Spleen (tissue), 11 donors: ENCODE measurements around the gene UAP1. TPM values are rescaled to one million over a fixed set of nuclear protein-coding genes. Genes with fewer than 3 reads are reported as not detected.

ENCODE experiments used
- DNase-seq: peaks from one replicate; pipeline ENCODE4 v3.0.0-alpha.2; 2020
- H3K27ac ChIP-seq, 8 donors: fragments of 200-600 bp; sonication (generic) in 7 of 8; 1 replicate in 4 of 8; 2 replicates in 4 of 8; pipeline versions ENCODE4 v1.5.0 to v1.8.0; 2016 to 2021; ENCODE audit warnings: inconsistent platforms in 4 of 8, mild to moderate bottlenecking in 4 of 8, moderate library complexity in 1 of 8
- H3K27me3 ChIP-seq, 7 donors: fragments of 200-600 bp; sonication (generic) in 6 of 7; replicated peaks in 1 of 7; 1 replicate in 4 of 7; 2 replicates in 3 of 7; pipeline versions ENCODE4 v1.5.0 to v1.8.0; 2016 to 2021; ENCODE audit warnings: inconsistent platforms in 3 of 7, mild to moderate bottlenecking in 1 of 7
- H3K36me3 ChIP-seq, 6 donors: fragments of 200-600 bp; sonication (generic) in 5 of 6; 1 replicate in 4 of 6; 2 replicates in 2 of 6; pipeline versions ENCODE4 v1.5.0 to v1.8.0; 2016 to 2021; ENCODE audit warnings: inconsistent platforms in 2 of 6
- H3K4me1 ChIP-seq, 6 donors: fragments of 200-600 bp; sonication (generic) in 5 of 6; 1 replicate in 3 of 6; 2 replicates in 3 of 6; pipeline versions ENCODE4 v1.5.0 to v1.8.0; 2016 to 2021; ENCODE audit warnings: inconsistent platforms in 3 of 6
- H3K4me3 ChIP-seq, 8 donors: fragments of 200-600 bp; sonication (generic) in 7 of 8; 1 replicate in 4 of 8; 2 replicates in 4 of 8; pipeline versions ENCODE4 v1.5.0 to v1.8.0; 2016 to 2021; ENCODE audit warnings: inconsistent platforms in 4 of 8, mild to moderate bottlenecking in 4 of 8, moderate library complexity in 2 of 8
- H3K9me3 ChIP-seq, 8 donors: fragments of 200-600 bp; sonication (generic) in 7 of 8; 1 replicate in 4 of 8; 2 replicates in 4 of 8; pipeline versions ENCODE4 v1.5.0 to v1.8.0; 2016 to 2021; ENCODE audit warnings: inconsistent platforms in 4 of 8
- POLR2A ChIP-seq, 3 donors: fragments of 450-650 bp; IDR thresholded peaks; one replicate each; pipeline ENCODE4 v1.5.1; 2017; ENCODE audit warnings: antibody characterized with exemption in 3 of 3, mild to moderate bottlenecking in 1 of 3
- POLR2AphosphoS5 ChIP-seq, 3 donors: sonication (generic); formaldehyde crosslinking; IDR thresholded peaks; one replicate each; pipeline ENCODE4 v1.5.1; 2017; ENCODE audit warnings: antibody characterized with exemption in 3 of 3
- WGBS, 5 donors: extraction: QIAGEN DNeasy Blood & Tissue Kit in 3 of 5; methylation state at CpG; one replicate each; pipeline versions ENCODE4 v1.1.5 to v1.1.7; 2013 to 2018; 5-methylcytosine and 5-hydroxymethylcytosine counted together
- intact Hi-C: fragments of 100-400 bp; cut with DNase I; formaldehyde crosslinking; loops from one replicate; pipeline ENCODE4 v1.15.0; 2023; ENCODE audit warnings: low total_unique reads
- polyA plus RNA-seq, 3 donors: library from polyadenylated mRNA; stranded (reverse); fragments of 200-250 nt; gene quantifications; one replicate each; pipeline ENCODE4 v1.2.1, GENCODE V29; 2013
- total RNA-seq, 7 donors: library from RNA; depleted of rRNA in 3 of 7; stranded (reverse); fragments of >200 nt in 3 of 7; fragmentation: NEBNext Ultra II Directional in 4 of 7; extraction: Animal tissue kit (Norgen Biotek cat#: 25700) in 4 of 7; gene quantifications; one replicate each; pipeline versions ENCODE4 v1.1.0 to v1.2.1, GENCODE V29; 2016 to 2021
- TF ChIP-seq, protein P1 (sequence below), 11 experiments: fragments of 200-600 bp in 7 of 11; fragments of 450-650 bp in 4 of 11; sonication (generic) in 4 of 11; IDR thresholded peaks in 8 of 11; conservative IDR thresholded peaks in 3 of 11; 1 replicate in 7 of 11; 2 replicates in 4 of 11; pipeline versions ENCODE4 v1.4.0 to v1.8.0; 2016 to 2021; ENCODE audit warnings: antibody characterized with exemption in 11 of 11, inconsistent platforms in 4 of 11, mild to moderate bottlenecking in 1 of 11
- donor health status: healthy with polysubstance abuse.
- donor health status: DM: no; HTN: no; CAD: no; lungs with moderate emphysema.
- donor health status: DM: no; HTN: no; CAD: no.
- donor health status: Bipolar disorder and iron deficiency.
- donor health status: healthy.
- donor health status: DM: no; HTN: no; CAD: no.
- donor health status: DM: yes; HTN: yes; CAD: no.

The UAP1 gene
- total and polyA plus RNA-seq, 10 donors = 13.1 to 48.3 (median 21.2) TPM

GRCh38 chr1:162554258-162554657 is 7.3 kb upstream of the UAP1 start:
- Histone ChIP-seq H3K27ac (no peak overlapping the region), H3K36me3 (no peaks in the 10 kb centered on the region), H3K4me3 (no peak overlapping the region), H3K4me1 (no peaks in the 10 kb centered on the region), H3K27me3 (no peaks in the 10 kb centered on the region), H3K9me3 (no peaks in the 10 kb centered on the region)
- DNase-seq = no peak
- intact Hi-C loops = no loop called here
- TF ChIP-seq, protein P1, sequence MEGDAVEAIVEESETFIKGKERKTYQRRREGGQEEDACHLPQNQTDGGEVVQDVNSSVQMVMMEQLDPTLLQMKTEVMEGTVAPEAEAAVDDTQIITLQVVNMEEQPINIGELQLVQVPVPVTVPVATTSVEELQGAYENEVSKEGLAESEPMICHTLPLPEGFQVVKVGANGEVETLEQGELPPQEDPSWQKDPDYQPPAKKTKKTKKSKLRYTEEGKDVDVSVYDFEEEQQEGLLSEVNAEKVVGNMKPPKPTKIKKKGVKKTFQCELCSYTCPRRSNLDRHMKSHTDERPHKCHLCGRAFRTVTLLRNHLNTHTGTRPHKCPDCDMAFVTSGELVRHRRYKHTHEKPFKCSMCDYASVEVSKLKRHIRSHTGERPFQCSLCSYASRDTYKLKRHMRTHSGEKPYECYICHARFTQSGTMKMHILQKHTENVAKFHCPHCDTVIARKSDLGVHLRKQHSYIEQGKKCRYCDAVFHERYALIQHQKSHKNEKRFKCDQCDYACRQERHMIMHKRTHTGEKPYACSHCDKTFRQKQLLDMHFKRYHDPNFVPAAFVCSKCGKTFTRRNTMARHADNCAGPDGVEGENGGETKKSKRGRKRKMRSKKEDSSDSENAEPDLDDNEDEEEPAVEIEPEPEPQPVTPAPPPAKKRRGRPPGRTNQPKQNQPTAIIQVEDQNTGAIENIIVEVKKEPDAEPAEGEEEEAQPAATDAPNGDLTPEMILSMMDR (IDR thresholded peaks at IDR 0.05 in 8 of 11, conservative IDR thresholded peaks at IDR 0.05 in 3 of 11) = no peak
- TF ChIP-seq POLR2A (IDR thresholded peaks at IDR 0.05) = no peak
- no peak for TF ChIP-seq POLR2AphosphoS5 (IDR thresholded peaks at IDR 0.05)
- WGBS, 5 donors = 69 to 91% (median 85%) methylated on average over 1 of the region's 1 CpG

DNA sequence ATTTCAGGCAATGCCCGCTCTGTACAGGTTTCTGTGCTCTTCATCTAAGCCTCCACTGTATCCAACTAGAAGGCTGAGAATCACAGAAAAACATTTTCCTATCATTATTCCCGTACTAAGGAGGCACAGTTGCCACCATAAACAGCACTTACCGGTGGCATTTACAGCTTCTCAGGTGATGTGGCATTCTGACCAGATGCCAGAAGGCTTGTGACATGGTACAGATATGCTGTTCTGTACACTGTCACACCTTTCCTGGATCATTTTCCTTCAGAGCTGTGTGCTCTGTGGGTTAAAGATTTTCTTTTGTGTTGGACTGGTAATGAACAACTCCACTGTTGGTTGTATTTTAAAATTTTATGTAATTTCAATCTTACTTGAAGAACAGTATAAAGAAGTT is 4.0 kb upstream of the UAP1 start:
- Histone ChIP-seq H3K27ac (no peak overlapping the region), H3K4me3 (no peak overlapping the region), H3K36me3 (no peaks in the 10 kb centered on the region), H3K9me3 (no peaks in the 10 kb centered on the region), H3K4me1 (peaks cover 5 to 19% (median 18%) of the 10 kb centered on the region in 6 donors), H3K27me3 (no peaks in the 10 kb centered on the region)
- no peak for DNase-seq
- WGBS, 5 donors = 86 to 95% (median 92%) methylated on average over 3 of the region's 3 CpGs
- intact Hi-C loops = no loop called here
- TF ChIP-seq POLR2A (IDR thresholded peaks at IDR 0.05) = no peak
- no peak for TF ChIP-seq POLR2AphosphoS5 (IDR thresholded peaks at IDR 0.05)
- TF ChIP-seq, protein P1 (IDR thresholded peaks at IDR 0.05 in 8 of 11, conservative IDR thresholded peaks at IDR 0.05 in 3 of 11) = no peak

GRCh38 chr1:162560303-162561036 is 1.1 kb upstream of the UAP1 start:
- no peak for DNase-seq
- no peaks in the 10 kb centered on the region for H3K9me3 ChIP-seq
- peak overlapping the region; percentile 59 to 86 (median 75) for H3K4me3 ChIP-seq
- no peaks in the 10 kb centered on the region for H3K27me3 ChIP-seq
- TF ChIP-seq POLR2AphosphoS5 (IDR thresholded peaks at IDR 0.05) = no peak
- no peak for TF ChIP-seq POLR2A (IDR thresholded peaks at IDR 0.05)
- TF ChIP-seq, protein P1 (IDR thresholded peaks at IDR 0.05 in 8 of 11, conservative IDR thresholded peaks at IDR 0.05 in 3 of 11) = no peak
- WGBS, 5 donors = 52 to 62% (median 57%) methylated on average over 9 of the region's 9 CpGs
- H3K4me1 ChIP-seq = peaks cover 5 to 38% (median 28%) of the 10 kb centered on the region in 6 donors
- no peaks in the 10 kb centered on the region for H3K36me3 ChIP-seq
- intact Hi-C loops = no loop called here
- peak overlapping the region; percentile 87 to 95 (median 94) for H3K27ac ChIP-seq

DNA sequence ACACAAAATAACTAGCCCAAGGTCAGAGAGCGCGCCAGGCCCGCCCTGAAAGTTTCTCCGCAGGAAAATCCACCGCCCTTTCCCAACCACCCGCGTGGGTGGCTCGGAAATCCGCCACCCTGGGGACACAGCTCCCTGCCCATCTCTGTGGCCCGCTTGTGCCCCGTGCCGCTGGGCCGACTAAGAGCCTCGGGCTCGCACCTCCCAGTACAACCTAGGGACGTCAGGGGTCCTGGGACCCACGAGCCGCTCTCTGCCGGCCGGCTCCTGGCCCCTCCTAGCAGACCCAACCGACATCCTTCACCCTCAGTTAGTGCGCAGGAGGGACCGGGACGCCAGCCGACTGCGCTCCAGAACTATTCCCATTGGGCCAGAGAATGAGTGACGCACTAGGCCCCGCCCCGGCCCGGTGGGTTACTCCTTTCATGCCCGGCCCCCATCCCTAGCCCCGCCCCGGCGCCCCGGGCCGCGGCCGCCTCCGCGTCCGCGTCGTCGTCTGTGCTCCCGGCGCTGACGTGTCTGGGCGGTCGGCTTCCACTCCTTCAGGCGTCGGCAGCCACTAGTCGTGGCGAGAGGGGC is 396 bp upstream of the UAP1 start:
- peak overlapping the region; percentile 59 to 86 (median 75) for H3K4me3 ChIP-seq
- no peaks in the 10 kb centered on the region for H3K9me3 ChIP-seq
- H3K36me3 ChIP-seq = peaks cover 0 to 1% (median 0%) of the 10 kb centered on the region in 6 donors
- intact Hi-C loops = no loop called here
- WGBS, 5 donors = 0 to 4% (median 1%) methylated on average over 23 to 53 of the region's 53 CpGs
- TF ChIP-seq POLR2AphosphoS5 (IDR thresholded peaks at IDR 0.05) = peak; percentile 94
- peak in 2 of 3 donors; percentile 42 to 71 for TF ChIP-seq POLR2A (IDR thresholded peaks at IDR 0.05)
- TF ChIP-seq, protein P1 (IDR thresholded peaks at IDR 0.05 in 8 of 11, conservative IDR thresholded peaks at IDR 0.05 in 3 of 11) = peak in 1 of 11 experiments; percentile 37
- peak overlapping the region; percentile 87 to 95 (median 94) for H3K27ac ChIP-seq
- peaks cover 5 to 38% (median 28%) of the 10 kb centered on the region in 6 donors for H3K4me1 ChIP-seq
- no peaks in the 10 kb centered on the region for H3K27me3 ChIP-seq
- DNase-seq = peak; percentile 100
